Measurements from ENCODE around the gene WWOX. TPM values are rescaled to one million over a fixed set of nuclear protein-coding genes. Genes with fewer than 3 reads are reported as not detected.
A peak's percentile ranks its signal among the peaks of the same experiment; 100 is the strongest.

WWOX gene
- total and polyA plus RNA-seq, 3 donors from 2014 or later = 20.6 to 76.7 (median 64.1) TPM

DNA sequence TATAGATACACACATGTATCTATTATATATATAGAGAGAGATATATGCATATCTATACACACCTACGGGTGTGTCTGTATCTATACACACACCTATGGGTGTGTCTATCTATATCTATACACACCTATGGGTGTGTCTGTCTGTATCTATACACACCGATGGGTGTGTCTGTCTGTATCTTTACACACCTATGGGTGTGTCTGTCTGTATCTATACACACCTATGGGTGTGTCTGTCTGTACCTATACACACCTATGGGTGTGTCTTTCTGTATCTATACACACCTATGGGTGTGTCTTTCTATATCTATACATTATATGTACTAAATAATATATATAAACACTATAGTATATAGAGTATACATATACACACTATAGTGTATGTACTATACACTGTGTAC, 762.6 kb downstream of the WWOX start:
- WGBS, 2 donors = 86 to 93% methylated on average over 2 of the region's 2 CpGs
- intact Hi-C loops (cut with DNase I; ENCODE audit: low total_unique reads) = no loop called here
- Histone ChIP-seq H3K9me3 (no peaks in the 10 kb centered on the region), H3K27ac (no peak overlapping the region), H3K27me3 (no peaks in the 10 kb centered on the region), H3K36me3 (ENCODE audit: low read depth, missing control alignments) (no peaks in the 10 kb centered on the region), H3K4me3 (no peak overlapping the region), H3K4me1 (no peaks in the 10 kb centered on the region)
- no peak for DNase-seq
- no peak for TF ChIP-seq POLR2A (IDR thresholded peaks at IDR 0.05)
- no peak for TF ChIP-seq CTCF (IDR thresholded peaks at IDR 0.05)

DNA sequence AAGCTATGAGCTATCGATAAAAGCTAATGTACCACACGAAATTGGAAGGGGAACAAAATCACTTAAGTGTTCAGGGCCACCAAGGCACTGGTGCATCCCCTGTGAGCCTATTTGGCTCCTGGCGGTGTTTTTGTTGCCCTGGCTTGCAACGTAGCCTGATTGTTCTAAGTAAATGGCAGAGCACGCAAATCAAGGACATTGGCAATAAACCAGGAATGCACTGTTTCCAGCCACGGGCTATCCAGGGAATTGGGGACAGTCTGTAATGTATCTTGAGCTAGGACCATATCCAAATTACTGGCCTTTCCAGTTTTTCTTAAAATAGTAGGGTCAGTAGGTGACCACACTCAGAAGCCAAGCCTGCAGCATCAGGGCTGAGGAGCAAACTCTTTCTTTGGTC, 767.1 kb downstream of the WWOX start:
- peak; percentile 26 for DNase-seq
- no peaks in the 10 kb centered on the region for H3K36me3 ChIP-seq (ENCODE audit: low read depth, missing control alignments)
- no peak overlapping the region for H3K4me3 ChIP-seq
- no peaks in the 10 kb centered on the region for H3K27me3 ChIP-seq
- H3K27ac ChIP-seq = no peak overlapping the region
- no peaks in the 10 kb centered on the region for H3K9me3 ChIP-seq
- no peaks in the 10 kb centered on the region for H3K4me1 ChIP-seq
- intact Hi-C loops (cut with DNase I; ENCODE audit: low total_unique reads) = no loop called here
- TF ChIP-seq CTCF (IDR thresholded peaks at IDR 0.05) = no peak
- WGBS, 2 donors = 31 to 43% methylated on average over 6 of the region's 6 CpGs

- no peak overlapping the region for H3K27ac ChIP-seq
- TF ChIP-seq POLR2A (IDR thresholded peaks at IDR 0.05) (no peak), CTCF (IDR thresholded peaks at IDR 0.05) (no peak)
- H3K9me3 ChIP-seq = no peaks in the 10 kb centered on the region
- no peak overlapping the region for H3K4me3 ChIP-seq
- no peak for DNase-seq
- H3K27me3 ChIP-seq = no peaks in the 10 kb centered on the region
- H3K36me3 ChIP-seq (ENCODE audit: low read depth, missing control alignments) = no peaks in the 10 kb centered on the region
- H3K4me1 ChIP-seq = no peaks in the 10 kb centered on the region
- intact Hi-C loops (cut with DNase I; ENCODE audit: low total_unique reads) = no loop called here
- whole genome bisulfite sequencing, 2 donors = 75 to 92% methylated on average over 7 of the region's 7 CpGs
Measured at GRCh38 chr16:78869492-78869891, 770.0 kb downstream of the WWOX start.

GRCh38 chr16:78871241-78871640, 771.8 kb downstream of the WWOX start:
- H3K9me3 ChIP-seq = no peaks in the 10 kb centered on the region
- no peaks in the 10 kb centered on the region for H3K27me3 ChIP-seq
- no peak for DNase-seq
- no peak overlapping the region for H3K27ac ChIP-seq
- TF ChIP-seq POLR2A (IDR thresholded peaks at IDR 0.05) = no peak
- H3K4me1 ChIP-seq = no peaks in the 10 kb centered on the region
- intact Hi-C loops (cut with DNase I; ENCODE audit: low total_unique reads) = no loop called here
- no peak overlapping the region for H3K4me3 ChIP-seq
- 89 to 100% methylated on average over 3 to 4 of the region's 4 CpGs for WGBS, 2 donors
- no peaks in the 10 kb centered on the region for H3K36me3 ChIP-seq (ENCODE audit: low read depth, missing control alignments)

DNA sequence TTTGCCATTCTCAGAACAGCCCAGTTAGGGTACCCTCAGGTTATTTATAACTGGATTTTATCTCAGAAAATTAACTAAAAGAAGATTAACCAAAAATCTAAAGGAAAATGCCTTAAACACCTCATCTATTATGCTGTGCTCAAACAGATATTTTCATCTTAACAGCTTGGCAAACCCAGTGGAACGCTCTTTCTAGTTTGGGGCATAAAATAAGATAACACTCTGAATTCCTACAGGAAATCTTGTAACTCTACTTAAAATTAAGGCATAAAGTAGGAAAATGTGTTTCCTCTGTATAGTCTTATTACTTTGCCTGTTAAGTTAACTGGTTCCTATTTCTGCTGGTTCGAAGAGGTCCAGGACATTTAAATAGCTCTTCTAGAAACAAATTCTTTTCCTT, 777.2 kb downstream of the WWOX start:
- Histone ChIP-seq H3K27ac (peak overlapping the region in 1 of 2 donors; percentile 27), H3K4me1 (no peaks in the 10 kb centered on the region), H3K27me3 (no peaks in the 10 kb centered on the region), H3K36me3 (ENCODE audit: low read depth, missing control alignments) (no peaks in the 10 kb centered on the region), H3K9me3 (no peaks in the 10 kb centered on the region), H3K4me3 (no peak overlapping the region)
- WGBS, 2 donors = 53 to 64% methylated on average over 2 of the region's 2 CpGs
- TF ChIP-seq POLR2A (IDR thresholded peaks at IDR 0.05) (no peak), CTCF (IDR thresholded peaks at IDR 0.05) (no peak)
- DNase-seq = no peak
- intact Hi-C loops (cut with DNase I; ENCODE audit: low total_unique reads) = no loop called here
